Thoracic aorta (tissue), 2 donors: ENCODE results near the gene KRT81. TPM values are rescaled to one million over a fixed set of nuclear protein-coding genes. Genes with fewer than 3 reads are reported as not detected.

Experiments used
- ATAC-seq: fragments of 150-250 bp; one replicate; pipeline ENCODE4 v1.8.0; 2017; ENCODE audit warnings: low read depth; ENCODE audit not compliant: insufficient number of reproducible peaks, low FRiP score
- DNase-seq: peaks from one replicate; pipeline ENCODE4 v3.0.0-alpha.2; 2020; ENCODE audit warnings: low spot score
- H3K27ac ChIP-seq, 2 donors: fragments of 200-600 bp; sonication (generic); 1 replicate in 1 of 2; 2 replicates in 1 of 2; pipeline ENCODE4 v1.5.1; 2016; ENCODE audit warnings: mild to moderate bottlenecking in 2 of 2, moderate library complexity in 2 of 2
- H3K27me3 ChIP-seq: fragments of 200-600 bp; sonication (generic); replicated peaks from 2 replicates; pipeline ENCODE4 v1.6.0; 2016; ENCODE audit warnings: mild to moderate bottlenecking; ENCODE audit not compliant: insufficient read depth
- H3K36me3 ChIP-seq: fragments of 200-600 bp; sonication (generic); one replicate; pipeline ENCODE4 v1.5.1; 2016
- H3K4me1 ChIP-seq, 2 donors: fragments of 200-600 bp; sonication (generic); 1 replicate in 1 of 2; 2 replicates in 1 of 2; pipeline versions ENCODE4 v1.5.1 to v1.6.0; 2016; ENCODE audit warnings: low read depth in 2 of 2, mild to moderate bottlenecking in 1 of 2; ENCODE audit not compliant: control insufficient read depth in 1 of 2
- H3K4me3 ChIP-seq: fragments of 200-600 bp; sonication (generic); 2 replicates; pipeline ENCODE4 v1.5.1; 2016; ENCODE audit warnings: mild to moderate bottlenecking
- H3K9me3 ChIP-seq: fragments of 200-600 bp; sonication (generic); 2 replicates; pipeline ENCODE4 v1.5.1; 2016
- CTCF ChIP-seq: fragments of 200-600 bp; sonication (generic); IDR thresholded peaks from one replicate; pipeline ENCODE4 v1.5.1; 2019; ENCODE audit warnings: antibody characterized with exemption
- total RNA-seq, 2 donors: library from RNA; depleted of rRNA; stranded (reverse); fragments of >200 nt; gene quantifications; one replicate each; pipeline versions ENCODE4 v1.1.0 to v1.2.3, GENCODE V29; 2016

KRT81 gene
- total RNA-seq, 2 donors from 2014 or later: 5.1 TPM; not detected in 1

- no peak for TF ChIP-seq CTCF
- H3K4me3 ChIP-seq: no peak overlapping the region
- H3K9me3 ChIP-seq: no peaks in the 10 kb centered on the region
- H3K27me3 ChIP-seq: no peaks in the 10 kb centered on the region
- no peak overlapping the region for H3K27ac ChIP-seq
- no peaks in the 10 kb centered on the region for H3K36me3 ChIP-seq
- peaks cover 0 to 1% of the 10 kb centered on the region in 2 donors for H3K4me1 ChIP-seq
- ATAC-seq (no peak), DNase-seq (no peak)
Measured at GRCh38 chr12:52313926-52314325, 22.6 kb upstream of the KRT81 start.

GRCh38 chr12:52313461-52313860, 22.1 kb upstream of the KRT81 start:
- DNase-seq: no peak
- ATAC-seq: no peak
- no peak for TF ChIP-seq CTCF
- no peak overlapping the region for H3K4me3 ChIP-seq
- no peaks in the 10 kb centered on the region for H3K27me3 ChIP-seq
- H3K36me3 ChIP-seq: no peaks in the 10 kb centered on the region
- peaks cover 0 to 4% of the 10 kb centered on the region in 2 donors for H3K4me1 ChIP-seq
- no peaks in the 10 kb centered on the region for H3K9me3 ChIP-seq
- no peak overlapping the region for H3K27ac ChIP-seq

- H3K9me3 ChIP-seq: no peaks in the 10 kb centered on the region
- H3K36me3 ChIP-seq: no peaks in the 10 kb centered on the region
- no peak overlapping the region for H3K4me3 ChIP-seq
- DNase-seq (no peak), ATAC-seq (no peak)
- no peaks in the 10 kb centered on the region for H3K27me3 ChIP-seq
- no peak for TF ChIP-seq CTCF
- H3K27ac ChIP-seq: no peak overlapping the region
- H3K4me1 ChIP-seq: peaks cover 4 to 5% of the 10 kb centered on the region in 2 donors
Measured at GRCh38 chr12:52312086-52312485, 20.8 kb upstream of the KRT81 start.

- Histone ChIP-seq H3K4me3 (no peak overlapping the region), H3K9me3 (no peaks in the 10 kb centered on the region), H3K27me3 (no peaks in the 10 kb centered on the region), H3K4me1 (peaks cover 4 to 5% of the 10 kb centered on the region in 2 donors), H3K36me3 (no peaks in the 10 kb centered on the region), H3K27ac (no peak overlapping the region)
- TF ChIP-seq CTCF: no peak
- no peak for ATAC-seq
- no peak for DNase-seq
Measured at GRCh38 chr12:52311285-52311648, 19.9 kb upstream of the KRT81 start.

GRCh38 chr12:52310622-52311284, 19.4 kb upstream of the KRT81 start:
- no peak for ATAC-seq
- no peak for DNase-seq

More at GRCh38 chr12:52310622-52311284, 19.4 kb upstream of the KRT81 start:
- H3K27ac ChIP-seq: no peak overlapping the region
- no peaks in the 10 kb centered on the region for H3K9me3 ChIP-seq
- peaks cover 4 to 5% of the 10 kb centered on the region in 2 donors for H3K4me1 ChIP-seq
- TF ChIP-seq CTCF: no peak
- no peaks in the 10 kb centered on the region for H3K27me3 ChIP-seq
- no peaks in the 10 kb centered on the region for H3K36me3 ChIP-seq
- H3K4me3 ChIP-seq: no peak overlapping the region
